SJCRH30 (cell line): ENCODE measurements around the gene TENM4. TPM values are rescaled to one million over a fixed set of nuclear protein-coding genes. Genes with fewer than 3 reads are reported as not detected.

Experiments used
- DNase-seq, 2 experiments: peaks; one replicate each; pipeline ENCODE4 v3.0.0-alpha.2; 2015 to 2020
- H3K27ac ChIP-seq: fragments of 250-450 bp; sonication (Bioruptor Pico); 2 replicates; pipeline ENCODE4 v1.5.1; 2020; ENCODE audit warnings: mild to moderate bottlenecking, moderate library complexity
- H3K27me3 ChIP-seq: fragments of 250-450 bp; sonication (Bioruptor Pico); 2 replicates; pipeline ENCODE4 v1.5.1; 2020; ENCODE audit warnings: mild to moderate bottlenecking, moderate library complexity
- H3K36me3 ChIP-seq: fragments of 250-450 bp; sonication (Bioruptor Pico); 2 replicates; pipeline ENCODE4 v1.5.1; 2020; ENCODE audit warnings: mild to moderate bottlenecking, moderate library complexity
- H3K4me1 ChIP-seq: fragments of 250-450 bp; sonication (Bioruptor Pico); 2 replicates; pipeline ENCODE4 v1.5.1; 2020; ENCODE audit warnings: mild to moderate bottlenecking, moderate library complexity
- H3K4me3 ChIP-seq: fragments of 250-450 bp; sonication (Bioruptor Pico); 2 replicates; pipeline ENCODE4 v1.5.1; 2020; ENCODE audit warnings: mild to moderate bottlenecking, moderate library complexity
- H3K9me3 ChIP-seq: fragments of 250-450 bp; sonication (Bioruptor Pico); replicated peaks from 2 replicates; pipeline ENCODE4 v1.5.1; 2020; ENCODE audit warnings: mild to moderate bottlenecking, moderate library complexity
- total RNA-seq: library from RNA; depleted of rRNA; stranded (reverse); fragments of >200 nt; shearing (Covaris generic); gene quantifications from 2 replicates; pipeline ENCODE4 v1.2.3, GENCODE V29; 2014

The TENM4 gene
- total RNA-seq, 1 experiment from 2014 or later, result 0.53 TPM

- DNase-seq, result no peak
- no peaks in the 10 kb centered on the region for H3K27me3 ChIP-seq
- H3K4me1 ChIP-seq, result no peaks in the 10 kb centered on the region
- H3K27ac ChIP-seq, result no peak overlapping the region
- no peak overlapping the region for H3K4me3 ChIP-seq
- no peaks in the 10 kb centered on the region for H3K9me3 ChIP-seq
- no peaks in the 10 kb centered on the region for H3K36me3 ChIP-seq
Observed at GRCh38 chr11:78657441-78657840, 783.4 kb downstream of the TENM4 start.

- H3K9me3 ChIP-seq, result no peaks in the 10 kb centered on the region
- H3K27me3 ChIP-seq, result no peaks in the 10 kb centered on the region
- H3K36me3 ChIP-seq, result no peaks in the 10 kb centered on the region
- no peaks in the 10 kb centered on the region for H3K4me1 ChIP-seq
- H3K4me3 ChIP-seq, result no peak overlapping the region
- DNase-seq, result no peak
- H3K27ac ChIP-seq, result no peak overlapping the region
Observed at GRCh38 chr11:78656984-78657383, 783.8 kb downstream of the TENM4 start.

DNA sequence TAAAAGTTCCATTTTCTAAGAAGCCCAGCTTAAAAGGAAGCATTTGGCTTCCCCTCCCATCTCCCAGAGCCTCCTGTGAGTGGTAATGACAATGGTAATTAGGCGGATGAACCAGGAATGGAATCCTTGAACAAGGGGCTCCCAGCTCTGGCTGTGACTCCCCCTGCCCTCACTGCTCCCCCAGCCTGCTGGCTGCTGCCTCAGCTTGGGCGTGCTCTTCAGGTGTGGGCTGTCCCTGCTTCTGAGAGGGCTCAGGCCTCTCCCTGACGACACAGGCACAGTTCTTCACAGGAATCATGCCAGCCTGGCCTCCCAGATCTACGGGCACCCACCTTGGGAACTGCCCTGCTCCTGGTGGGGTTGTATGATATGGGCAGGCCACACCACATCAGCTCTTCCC lies 784.5 kb downstream of the TENM4 start:
- Histone ChIP-seq H3K4me1 (no peaks in the 10 kb centered on the region), H3K9me3 (no peaks in the 10 kb centered on the region), H3K36me3 (no peaks in the 10 kb centered on the region), H3K27me3 (no peaks in the 10 kb centered on the region), H3K4me3 (no peak overlapping the region), H3K27ac (no peak overlapping the region)
- DNase-seq, result no peak

DNA sequence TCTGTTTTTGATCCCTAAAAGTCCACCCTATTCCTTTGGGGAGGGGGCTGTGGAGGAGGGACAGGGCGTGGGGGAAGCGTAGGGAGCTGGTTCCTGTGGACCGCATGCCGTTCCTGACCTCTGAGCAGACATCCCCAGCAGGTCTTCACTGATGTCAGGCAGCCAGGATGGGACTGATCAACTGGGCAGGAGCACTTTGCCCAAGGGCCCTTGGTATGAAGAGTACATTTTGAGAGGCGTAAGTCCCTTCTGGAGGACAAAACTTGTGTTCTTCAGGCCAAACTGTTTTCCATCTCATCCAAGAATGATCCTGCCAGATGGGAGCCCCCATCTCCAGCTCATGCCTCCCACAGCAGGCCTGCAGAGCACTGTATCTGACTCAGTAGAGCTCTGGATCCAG lies 785.3 kb downstream of the TENM4 start:
- Histone ChIP-seq H3K27ac (no peak overlapping the region), H3K4me3 (no peak overlapping the region), H3K9me3 (no peaks in the 10 kb centered on the region), H3K27me3 (no peaks in the 10 kb centered on the region), H3K36me3 (no peaks in the 10 kb centered on the region), H3K4me1 (no peaks in the 10 kb centered on the region)
- no peak for DNase-seq

DNA sequence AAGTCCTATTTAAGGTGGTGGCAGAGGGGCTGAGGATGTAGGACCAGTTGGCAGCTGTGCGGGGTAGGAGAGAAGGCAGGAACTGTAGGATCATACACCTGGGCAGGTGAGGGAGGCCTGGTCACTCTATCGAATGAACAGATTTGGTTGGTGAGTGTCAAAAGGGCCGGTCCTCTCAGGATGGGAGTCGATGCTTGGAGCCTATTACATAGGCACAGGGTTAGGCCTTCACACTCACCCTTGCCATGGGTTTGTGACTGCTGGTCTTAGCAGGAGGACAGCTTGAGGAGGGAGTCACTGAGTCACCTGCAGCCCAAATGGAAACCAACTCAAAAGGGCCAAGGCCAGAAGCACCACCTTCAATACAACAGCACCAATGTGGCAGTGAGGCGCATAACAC lies 786.0 kb downstream of the TENM4 start:
- Histone ChIP-seq H3K4me1 (no peaks in the 10 kb centered on the region), H3K27ac (no peak overlapping the region), H3K4me3 (no peak overlapping the region), H3K36me3 (no peaks in the 10 kb centered on the region), H3K27me3 (no peaks in the 10 kb centered on the region), H3K9me3 (no peaks in the 10 kb centered on the region)
- no peak for DNase-seq

DNA sequence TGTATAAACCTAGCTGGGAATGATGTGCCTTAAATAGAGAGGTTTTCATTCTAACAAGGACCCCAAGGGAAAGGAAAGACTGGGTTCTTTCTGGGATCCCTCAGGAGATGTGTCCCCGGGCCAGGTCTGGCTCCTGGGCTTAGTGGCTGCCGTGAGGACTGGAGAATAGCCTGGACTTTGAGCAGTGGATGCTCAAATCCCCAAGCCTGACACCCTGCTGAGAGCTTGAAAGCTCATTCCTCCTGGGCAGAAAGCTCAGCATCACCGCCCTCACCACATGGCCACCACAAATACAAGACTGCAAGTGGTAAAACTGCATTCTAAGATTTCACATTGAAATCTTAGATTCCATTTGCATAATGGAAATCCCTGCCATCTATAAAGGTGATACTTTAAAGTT lies 786.8 kb downstream of the TENM4 start:
- Histone ChIP-seq H3K27ac (no peak overlapping the region), H3K4me1 (no peaks in the 10 kb centered on the region), H3K9me3 (no peaks in the 10 kb centered on the region), H3K27me3 (no peaks in the 10 kb centered on the region), H3K36me3 (no peaks in the 10 kb centered on the region), H3K4me3 (no peak overlapping the region)
- no peak for DNase-seq

DNA sequence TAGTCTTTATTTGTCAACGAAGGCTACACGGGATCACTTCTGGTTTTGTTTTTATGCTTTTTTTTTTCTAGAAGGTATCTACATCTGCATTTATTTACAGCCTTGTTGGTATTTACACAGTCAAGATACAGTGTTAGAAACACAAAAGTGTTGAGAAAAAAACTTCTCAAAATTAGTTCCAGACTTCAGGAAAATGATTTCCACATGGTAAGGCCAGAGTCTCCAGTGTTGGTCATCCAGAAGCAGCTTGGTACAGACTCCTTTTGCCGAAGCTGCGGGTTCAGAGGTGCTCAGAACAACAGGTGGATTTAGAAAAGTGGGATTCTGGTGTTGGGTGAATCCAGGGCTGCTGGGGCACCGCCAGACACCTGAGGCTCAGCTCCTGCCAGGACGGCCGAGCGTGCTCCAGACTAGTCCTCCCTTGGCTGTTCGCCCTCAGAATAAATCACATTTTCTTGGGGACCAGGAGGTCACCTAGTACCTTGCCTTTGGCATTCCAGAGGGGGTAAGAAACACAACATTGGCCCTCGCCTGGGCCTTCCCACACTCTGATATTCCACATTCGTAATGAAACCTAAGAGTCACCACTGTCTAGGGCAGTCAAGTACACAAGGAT lies 787.4 kb downstream of the TENM4 start:
- Histone ChIP-seq H3K4me3 (no peak overlapping the region), H3K27me3 (no peaks in the 10 kb centered on the region), H3K36me3 (no peaks in the 10 kb centered on the region), H3K27ac (no peak overlapping the region), H3K4me1 (no peaks in the 10 kb centered on the region), H3K9me3 (no peaks in the 10 kb centered on the region)
- no peak for DNase-seq

DNA sequence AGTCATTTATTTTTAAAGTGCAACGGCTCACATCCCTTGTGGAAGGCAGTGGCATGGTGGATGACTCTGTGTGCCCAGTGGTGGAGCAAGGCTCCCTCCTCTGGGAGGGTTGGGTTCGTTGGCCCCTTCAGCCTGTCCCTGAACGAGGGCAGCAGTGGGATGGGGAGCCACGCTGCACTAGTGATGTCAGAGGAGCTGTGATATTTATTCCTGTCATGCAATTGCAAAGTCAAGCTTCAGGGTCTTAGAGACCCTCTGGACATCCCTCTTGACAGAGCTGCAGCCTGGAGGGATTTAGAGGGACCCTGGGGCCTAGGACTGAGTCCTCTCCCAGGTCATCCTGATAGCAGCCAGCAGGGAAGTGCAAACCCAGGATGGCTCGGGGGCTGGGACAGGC lies 788.0 kb downstream of the TENM4 start:
- Histone ChIP-seq H3K27me3 (no peaks in the 10 kb centered on the region), H3K36me3 (no peaks in the 10 kb centered on the region), H3K27ac (no peak overlapping the region)

GRCh38 chr11:78651923-78652842 lies 788.6 kb downstream of the TENM4 start:
- Histone ChIP-seq H3K9me3 (no peaks in the 10 kb centered on the region), H3K4me3 (no peak overlapping the region), H3K27ac (no peak overlapping the region), H3K4me1 (no peaks in the 10 kb centered on the region), H3K36me3 (no peaks in the 10 kb centered on the region), H3K27me3 (no peaks in the 10 kb centered on the region)
- no peak for DNase-seq

More for the DNA sequence above, 788.0 kb downstream of the TENM4 start:
- Histone ChIP-seq H3K4me1 (no peaks in the 10 kb centered on the region), H3K9me3 (no peaks in the 10 kb centered on the region), H3K4me3 (no peak overlapping the region)
- DNase-seq, result no peak

GRCh38 chr11:78651136-78651775 lies 789.6 kb downstream of the TENM4 start:
- Histone ChIP-seq H3K9me3 (no peaks in the 10 kb centered on the region), H3K4me1 (no peaks in the 10 kb centered on the region), H3K36me3 (no peaks in the 10 kb centered on the region), H3K4me3 (no peak overlapping the region), H3K27ac (no peak overlapping the region), H3K27me3 (no peaks in the 10 kb centered on the region)
- no peak for DNase-seq

DNA sequence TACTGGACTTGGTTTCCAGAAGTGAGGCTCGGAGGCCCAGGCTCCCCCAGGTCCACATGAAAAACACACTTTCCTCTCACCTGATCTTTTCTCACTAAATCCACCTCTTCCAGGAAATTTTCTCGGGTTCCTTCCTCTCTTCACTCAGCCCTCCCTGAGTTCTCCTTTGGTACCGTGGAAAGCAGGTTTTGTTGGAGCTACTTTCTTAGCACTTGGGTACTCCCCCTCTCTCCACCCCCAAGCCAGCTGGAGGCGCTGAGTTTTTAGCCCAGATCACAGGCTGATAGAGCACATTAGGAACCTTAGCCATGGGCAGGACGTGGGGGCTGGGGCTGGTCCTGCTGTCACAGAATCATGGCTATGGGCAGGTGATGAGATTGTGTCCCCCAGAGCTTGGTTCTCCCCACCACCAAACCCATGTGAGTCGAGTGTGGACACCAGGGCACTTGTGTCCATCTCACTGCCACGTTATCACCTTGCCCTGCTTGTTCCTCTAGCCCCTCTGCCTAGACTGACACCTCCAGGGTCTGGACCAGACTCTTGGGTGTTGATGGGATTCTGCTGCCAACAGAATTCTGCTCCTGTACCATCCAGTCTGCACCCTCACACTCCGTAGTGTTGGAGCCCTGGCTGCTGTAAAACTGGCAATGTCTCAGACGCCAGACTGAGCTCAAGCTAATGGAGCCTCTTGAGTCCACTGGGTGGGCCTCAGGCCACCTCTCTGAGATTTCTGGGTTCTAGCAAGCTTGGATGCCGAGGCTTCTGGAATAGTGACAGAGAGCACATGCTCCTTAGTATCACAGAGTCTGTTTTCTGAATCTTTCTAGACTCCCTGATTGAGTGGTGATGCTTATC lies 791.2 kb downstream of the TENM4 start:
- no peak overlapping the region for H3K4me3 ChIP-seq
- DNase-seq, result no peak
- H3K4me1 ChIP-seq, result no peaks in the 10 kb centered on the region
- no peak overlapping the region for H3K27ac ChIP-seq
- H3K27me3 ChIP-seq, result no peaks in the 10 kb centered on the region
- H3K9me3 ChIP-seq, result no peaks in the 10 kb centered on the region
- no peaks in the 10 kb centered on the region for H3K36me3 ChIP-seq

DNA sequence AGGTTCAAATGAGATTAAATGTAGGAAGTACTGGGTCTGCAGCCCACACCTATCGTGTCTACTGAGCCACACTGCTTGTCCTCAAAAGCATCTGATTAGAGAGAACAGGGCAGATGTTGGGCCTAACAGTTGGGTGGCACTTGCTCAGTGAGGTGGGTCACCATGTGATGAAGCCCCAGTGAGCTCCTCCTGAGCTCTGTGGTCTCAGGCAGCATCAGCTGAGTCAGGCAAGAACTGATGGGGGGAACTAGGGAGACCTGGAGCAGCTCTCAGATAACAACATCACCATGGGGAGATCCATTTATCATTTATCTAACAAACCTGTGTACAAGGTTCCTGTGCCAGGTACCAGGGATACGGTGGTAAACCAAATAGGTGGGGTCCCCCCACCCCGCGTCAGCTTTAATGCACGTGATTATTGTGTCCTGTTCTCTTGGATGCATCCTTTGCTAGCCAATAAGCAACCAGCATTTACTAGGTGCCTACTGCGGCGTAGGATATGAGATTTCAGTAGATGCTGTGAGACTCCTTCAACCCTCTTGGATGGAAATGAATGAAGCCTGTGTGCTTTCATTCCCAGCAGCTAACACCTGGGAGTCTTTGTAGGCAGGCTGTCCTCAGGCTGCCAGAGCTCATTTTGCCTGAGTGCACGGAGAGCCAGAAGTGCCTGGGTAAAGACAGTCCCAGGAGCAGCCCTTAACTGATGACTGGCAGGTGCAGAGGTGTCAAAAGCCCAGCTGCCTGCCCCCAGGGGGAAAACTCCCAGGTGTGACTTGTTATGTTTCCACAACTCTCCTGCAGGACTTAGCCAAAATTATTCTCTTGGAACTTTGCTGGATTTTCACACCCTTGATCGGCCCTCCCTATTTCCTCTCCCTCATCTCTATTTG lies 792.6 kb downstream of the TENM4 start:
- Histone ChIP-seq H3K4me1 (no peaks in the 10 kb centered on the region), H3K36me3 (no peaks in the 10 kb centered on the region), H3K27me3 (no peaks in the 10 kb centered on the region), H3K4me3 (no peak overlapping the region), H3K9me3 (no peaks in the 10 kb centered on the region), H3K27ac (no peak overlapping the region)
- no peak for DNase-seq

GRCh38 chr11:78647266-78647915 lies 793.4 kb downstream of the TENM4 start:
- H3K4me1 ChIP-seq, result no peaks in the 10 kb centered on the region
- no peak overlapping the region for H3K27ac ChIP-seq

More at GRCh38 chr11:78647266-78647915, 793.4 kb downstream of the TENM4 start:
- Histone ChIP-seq H3K27me3 (no peaks in the 10 kb centered on the region), H3K9me3 (no peaks in the 10 kb centered on the region), H3K36me3 (no peaks in the 10 kb centered on the region), H3K4me3 (no peak overlapping the region)
- DNase-seq, result no peak
